SHP77 treated with DMSO at 0.1 percent for 48 hours (cell line): ENCODE measurements around the gene SCN9A.
"Not testable (repeated sequence)": the region's sequence is repeated elsewhere in the genome, so short reads cannot be mapped to it uniquely, and the experiment has no call there.

Experiments
- DNase-seq: peaks from one replicate; lab custom pipeline; 2025; lab: John Stamatoyannopoulos, UW

SCN9A gene

GRCh38 chr2:166240387-166241313, 135.1 kb downstream of the SCN9A start:
- DNase-seq = no peak

DNA sequence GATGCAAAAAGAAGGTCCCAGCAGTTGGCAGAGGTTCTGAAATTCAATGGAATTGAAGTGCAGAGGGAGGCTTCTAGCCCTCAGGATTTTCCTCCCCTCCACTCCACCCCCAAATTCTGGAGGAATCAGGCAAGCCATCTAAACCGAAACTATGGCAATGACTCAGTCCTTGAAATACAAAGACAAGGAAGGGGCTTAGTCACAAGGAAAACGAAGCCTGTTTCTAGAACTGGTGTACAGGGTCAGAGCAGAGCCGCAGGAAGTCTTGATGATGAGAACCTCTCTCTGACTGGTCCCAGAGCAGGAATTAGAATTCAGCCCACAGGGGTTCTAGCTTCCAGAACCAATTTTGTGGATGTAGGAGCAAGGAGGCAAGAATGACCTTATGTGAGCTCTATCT, 136.2 kb downstream of the SCN9A start:
- no peak for DNase-seq

- no peak for DNase-seq
These were observed 137.6 kb downstream of the SCN9A start for GRCh38 chr2:166238176-166238575.

DNA sequence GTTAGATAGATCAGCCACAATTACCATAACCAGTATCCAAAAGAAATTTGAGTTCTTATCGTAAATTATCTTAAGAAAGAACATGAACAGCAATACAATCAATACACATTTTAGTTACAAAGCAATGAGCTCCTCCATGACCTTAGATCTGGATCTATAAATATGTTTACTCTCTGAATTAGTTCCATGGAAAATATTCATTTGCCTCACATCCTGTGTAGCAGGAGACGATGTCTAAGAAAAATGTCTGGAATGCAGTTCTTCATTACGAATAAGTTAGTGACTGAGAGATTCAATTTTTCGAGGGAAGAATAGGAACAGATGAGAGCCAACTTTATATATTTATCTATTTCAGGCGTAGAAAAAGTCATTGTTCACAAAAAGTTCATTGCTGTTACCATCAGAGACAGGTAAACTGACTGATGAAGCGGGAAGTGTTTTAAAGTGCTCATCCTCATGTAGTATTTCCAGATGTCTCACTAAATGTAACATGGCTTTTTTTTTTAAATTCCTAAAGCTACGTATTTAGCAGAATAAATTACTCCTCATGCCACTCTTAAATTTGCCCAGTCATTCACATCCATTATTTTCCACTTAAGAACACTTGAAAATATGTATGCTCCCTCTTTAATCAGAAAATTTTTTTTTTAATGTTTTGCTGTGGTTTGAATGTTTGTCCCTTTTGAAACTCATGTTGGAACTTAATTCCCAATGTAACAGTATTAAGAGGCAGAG, 141.5 kb downstream of the SCN9A start:
- no peak for DNase-seq

GRCh38 chr2:166233244-166233643, 142.5 kb downstream of the SCN9A start:
- DNase-seq = no peak

DNA sequence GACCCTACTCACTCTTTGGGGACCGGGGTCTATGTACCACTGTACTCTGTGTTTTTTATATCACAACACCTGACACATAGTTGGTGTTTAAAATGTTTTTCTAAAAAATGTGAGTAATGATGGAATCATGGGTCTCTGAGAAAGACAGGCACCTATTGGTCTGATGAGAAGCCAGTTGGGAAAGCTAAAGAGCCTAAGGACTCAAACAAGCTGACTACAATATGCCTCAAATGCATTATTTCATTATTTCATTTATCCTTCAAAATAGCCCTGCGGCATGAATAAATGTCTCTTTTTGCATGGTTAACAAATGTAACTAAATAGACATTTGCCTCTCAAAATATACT, 145.0 kb downstream of the SCN9A start:
- no peak for DNase-seq

- no peak for DNase-seq
These were observed 145.6 kb downstream of the SCN9A start for GRCh38 chr2:166230024-166230723.

GRCh38 chr2:166229678-166230023, 146.1 kb downstream of the SCN9A start:
- DNase-seq = no peak

GRCh38 chr2:166224197-166224596, 151.5 kb downstream of the SCN9A start:
- no peak for DNase-seq

- DNase-seq = no peak
These were observed 152.4 kb downstream of the SCN9A start for GRCh38 chr2:166223298-166223697.

DNA sequence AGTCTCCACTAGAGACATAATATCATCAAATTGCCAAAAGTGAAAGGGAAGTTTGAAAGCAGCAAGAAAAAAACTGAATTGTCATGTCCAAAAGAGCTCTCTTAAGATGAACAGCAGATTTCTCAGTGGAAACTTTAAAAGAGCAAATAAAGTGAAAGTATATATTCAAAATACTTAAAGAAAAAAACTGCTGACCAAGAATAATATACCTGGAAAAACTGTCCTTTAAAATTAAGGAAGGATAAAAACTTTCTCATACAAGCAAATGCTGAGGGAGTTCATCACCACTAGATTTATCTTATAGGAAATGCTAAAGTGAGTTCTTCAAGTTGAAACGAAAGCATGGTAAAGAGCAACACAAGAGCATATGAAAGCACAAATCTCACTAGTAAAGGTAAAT, 164.7 kb downstream of the SCN9A start:
- DNase-seq = no peak

GRCh38 chr2:166209944-166210343, 165.8 kb downstream of the SCN9A start:
- not testable (repeated sequence) for DNase-seq

GRCh38 chr2:166209367-166209766, 166.4 kb downstream of the SCN9A start:
- DNase-seq = not testable (repeated sequence)

DNA sequence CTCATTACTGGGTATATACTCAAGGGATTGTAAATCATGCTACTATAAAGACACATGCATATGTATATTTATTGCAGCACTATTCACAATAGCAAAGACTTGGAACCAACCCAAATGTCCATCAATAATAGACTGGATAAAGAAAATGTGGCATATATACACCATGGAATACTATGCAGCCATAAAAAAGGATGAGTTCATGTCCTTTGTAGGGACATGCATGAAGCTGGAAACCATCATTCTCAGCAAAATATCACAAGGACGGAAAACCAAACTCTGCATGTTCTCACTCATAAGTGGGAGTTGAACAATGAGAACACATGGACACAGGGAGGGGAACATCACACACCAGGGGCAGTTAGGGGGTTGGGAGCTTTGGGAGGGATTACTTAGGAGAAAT, 169.6 kb downstream of the SCN9A start:
- DNase-seq = not testable (repeated sequence)

DNA sequence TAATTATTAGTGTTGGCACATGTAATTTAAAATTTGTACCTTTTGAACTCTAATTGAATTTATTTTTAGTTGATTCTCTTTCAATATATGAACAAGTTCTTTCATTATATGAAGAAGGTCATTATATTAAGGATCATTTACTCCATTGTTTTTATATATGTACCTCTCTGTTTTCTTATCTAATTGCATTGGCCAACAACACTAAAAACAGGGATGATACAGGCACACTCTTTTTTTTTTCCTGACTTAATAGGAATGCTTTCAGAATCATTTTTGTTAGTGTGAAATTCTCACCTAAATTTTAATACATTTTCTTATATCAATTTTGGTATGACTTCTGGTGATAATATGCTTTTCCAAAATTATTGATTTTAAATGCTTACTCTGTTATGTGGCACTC, 173.0 kb downstream of the SCN9A start:
- no peak for DNase-seq

DNA sequence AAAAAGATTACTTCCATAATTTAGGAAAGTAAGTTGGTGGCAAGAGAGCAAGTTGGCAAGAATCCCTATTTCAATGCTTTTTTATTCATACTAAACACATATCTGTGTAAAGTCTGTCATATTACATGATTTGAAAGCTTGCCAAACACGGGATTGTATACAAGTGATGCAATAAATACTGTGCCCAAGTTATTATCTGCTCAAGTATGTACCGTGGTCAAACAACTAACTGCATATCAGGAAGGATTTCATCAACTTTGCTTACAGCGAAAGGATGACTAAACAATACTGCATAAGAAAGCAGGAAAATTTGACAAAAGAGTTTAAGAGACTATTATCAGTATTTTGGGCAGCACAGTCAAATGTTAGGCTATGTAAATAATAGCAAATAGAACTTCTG, 178.3 kb downstream of the SCN9A start:
- no peak for DNase-seq

GRCh38 chr2:166193407-166193806, 182.3 kb downstream of the SCN9A start:
- DNase-seq = no peak

GRCh38 chr2:166188084-166188483, 187.7 kb downstream of the SCN9A start:
- no peak for DNase-seq

DNA sequence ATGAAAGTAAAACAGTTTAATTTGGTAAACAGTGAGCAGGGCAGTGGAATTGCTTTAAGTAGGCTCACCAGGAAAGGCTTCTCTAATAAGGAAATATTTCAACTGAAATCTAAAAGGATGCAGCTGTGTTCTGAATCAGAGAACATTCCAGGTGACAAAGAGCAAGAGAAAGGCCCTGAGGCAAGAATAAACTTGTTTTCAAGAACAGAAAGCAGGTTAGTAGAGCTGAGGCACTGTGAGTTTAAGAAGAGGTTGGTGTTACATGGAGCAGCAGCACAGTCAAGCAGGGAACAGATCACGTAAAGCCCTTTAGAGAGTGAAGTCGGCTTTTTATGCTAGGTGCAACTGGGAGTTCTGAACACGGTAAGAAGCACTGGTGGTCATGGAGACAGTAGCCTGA, 191.0 kb downstream of the SCN9A start:
- DNase-seq = no peak

DNA sequence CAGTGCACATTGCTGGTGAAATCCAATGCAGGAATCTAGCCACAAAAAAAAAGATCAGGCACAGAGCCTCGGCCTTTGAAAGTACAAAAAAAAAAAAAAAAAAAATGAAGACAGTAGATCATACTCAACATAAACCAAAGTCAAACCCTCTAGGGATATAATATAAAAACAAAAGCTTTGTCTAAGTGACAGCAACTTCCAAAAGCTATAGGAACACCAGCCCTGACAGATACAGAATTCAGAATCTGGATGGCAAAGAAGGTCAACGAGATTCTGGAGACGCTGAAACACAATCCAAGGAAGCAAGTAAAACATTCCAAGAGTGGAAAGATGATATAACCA, 194.0 kb downstream of the SCN9A start:
- DNase-seq = no peak

DNA sequence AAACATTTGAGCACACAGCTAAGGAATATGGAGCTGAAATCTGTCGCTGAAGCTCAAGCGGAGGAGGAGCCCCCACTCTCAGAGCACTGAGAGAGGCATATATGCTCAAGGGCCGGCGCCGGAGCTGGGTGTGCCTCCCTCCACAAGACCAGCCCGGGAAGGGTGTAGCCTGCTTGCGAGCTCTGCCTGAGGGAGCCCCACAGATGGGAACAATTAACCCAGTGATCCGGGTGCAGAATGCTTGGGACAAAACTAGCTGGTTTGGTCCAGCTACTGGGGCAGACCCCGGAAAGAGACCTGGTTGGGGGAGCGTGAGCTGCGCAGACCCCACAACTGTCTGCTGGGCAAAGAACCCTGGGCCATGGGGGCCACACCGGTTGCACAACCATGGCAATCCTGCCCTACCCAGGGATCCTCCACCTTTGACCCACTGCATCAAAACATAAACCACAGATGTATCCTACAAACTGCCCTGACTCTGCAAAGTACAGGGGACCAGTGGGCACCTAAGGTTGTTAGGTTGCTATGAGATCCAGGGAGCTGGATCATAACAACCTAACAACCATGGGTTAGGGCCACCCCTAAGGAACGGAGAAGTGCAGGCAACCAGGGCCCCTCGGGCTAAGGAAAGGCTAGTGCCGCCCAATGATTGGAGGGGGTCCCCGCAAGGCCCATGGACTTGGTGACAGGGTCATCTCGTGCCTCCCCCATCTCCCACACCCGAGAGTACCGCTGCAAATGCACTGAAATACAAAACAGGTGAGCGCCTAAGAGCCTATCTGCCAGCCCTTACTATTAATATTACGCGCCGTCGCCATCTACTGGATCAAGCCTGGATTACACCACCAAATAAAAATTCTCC, 194.6 kb downstream of the SCN9A start:
- DNase-seq = no peak

- DNase-seq = no peak
These were observed 196.5 kb downstream of the SCN9A start for GRCh38 chr2:166179201-166179600.
